Measurements from ENCODE around the gene CORO6.

CORO6 gene

DNA sequence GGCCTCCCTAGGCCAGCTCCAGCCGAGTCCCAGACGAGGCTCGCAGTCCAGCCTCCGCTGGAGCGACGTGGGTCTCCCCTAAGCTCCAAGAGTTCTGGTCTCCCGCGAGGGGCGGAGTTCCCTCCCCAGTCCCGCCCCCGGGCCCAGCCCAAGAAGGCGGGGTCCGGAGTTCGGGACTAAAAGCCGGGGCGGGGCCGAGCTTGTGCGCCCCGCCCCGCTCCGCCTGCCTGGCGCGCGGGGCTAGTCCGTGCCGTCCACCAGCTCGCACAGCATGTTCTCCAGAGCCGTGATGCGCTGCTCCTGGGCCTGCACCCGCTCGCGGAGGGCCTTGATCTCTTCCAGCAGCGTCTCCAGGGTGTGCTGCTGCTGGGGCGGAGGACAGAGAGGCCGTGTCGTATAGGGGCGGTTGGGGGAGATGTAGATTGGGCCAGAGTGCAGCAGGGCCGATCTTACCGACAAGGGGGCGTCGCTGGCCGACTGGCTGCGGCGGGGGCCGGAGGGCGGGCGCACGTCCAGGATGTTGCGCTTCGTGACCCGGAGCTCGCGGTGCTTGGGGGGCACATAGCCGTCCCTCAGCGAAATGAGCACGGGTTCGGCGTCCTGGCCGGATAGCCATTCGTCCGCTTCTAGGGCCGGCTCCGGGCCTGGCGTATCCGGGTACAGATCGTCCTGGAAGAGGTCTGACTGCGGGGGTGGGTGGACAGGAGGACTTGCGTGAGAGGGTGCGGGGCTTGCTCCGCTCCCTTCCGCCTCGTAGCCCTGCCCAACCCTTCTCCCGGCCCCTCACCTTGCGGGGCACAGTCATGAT, 7.0 kb downstream of the CORO6 start:
- H3K9me3 ChIP-seq (ENCODE audit: severe bottlenecking), result no peaks in the 10 kb centered on the region
- peak; percentile 72 for DNase-seq (ENCODE audit: low spot score)
- no peak overlapping the region for H3K27ac ChIP-seq (ENCODE audit: poor library complexity, severe bottlenecking)
- TF ChIP-seq, protein P1, sequence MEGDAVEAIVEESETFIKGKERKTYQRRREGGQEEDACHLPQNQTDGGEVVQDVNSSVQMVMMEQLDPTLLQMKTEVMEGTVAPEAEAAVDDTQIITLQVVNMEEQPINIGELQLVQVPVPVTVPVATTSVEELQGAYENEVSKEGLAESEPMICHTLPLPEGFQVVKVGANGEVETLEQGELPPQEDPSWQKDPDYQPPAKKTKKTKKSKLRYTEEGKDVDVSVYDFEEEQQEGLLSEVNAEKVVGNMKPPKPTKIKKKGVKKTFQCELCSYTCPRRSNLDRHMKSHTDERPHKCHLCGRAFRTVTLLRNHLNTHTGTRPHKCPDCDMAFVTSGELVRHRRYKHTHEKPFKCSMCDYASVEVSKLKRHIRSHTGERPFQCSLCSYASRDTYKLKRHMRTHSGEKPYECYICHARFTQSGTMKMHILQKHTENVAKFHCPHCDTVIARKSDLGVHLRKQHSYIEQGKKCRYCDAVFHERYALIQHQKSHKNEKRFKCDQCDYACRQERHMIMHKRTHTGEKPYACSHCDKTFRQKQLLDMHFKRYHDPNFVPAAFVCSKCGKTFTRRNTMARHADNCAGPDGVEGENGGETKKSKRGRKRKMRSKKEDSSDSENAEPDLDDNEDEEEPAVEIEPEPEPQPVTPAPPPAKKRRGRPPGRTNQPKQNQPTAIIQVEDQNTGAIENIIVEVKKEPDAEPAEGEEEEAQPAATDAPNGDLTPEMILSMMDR (IDR thresholded peaks at IDR 0.05; ENCODE audit: poor library complexity, severe bottlenecking), result no peak
- peak overlapping the region; percentile 16 for H3K4me3 ChIP-seq (ENCODE audit: severe bottlenecking)
- no peaks in the 10 kb centered on the region for H3K36me3 ChIP-seq (ENCODE audit: low read depth)
- peaks cover 11% of the 10 kb centered on the region for H3K4me1 ChIP-seq (ENCODE audit: insufficient read depth, poor library complexity, severe bottlenecking)
- peaks cover 6% of the 10 kb centered on the region for H3K27me3 ChIP-seq (ENCODE audit: insufficient read depth, poor library complexity, severe bottlenecking)
- ATAC-seq (ENCODE audit: low read depth), result peak; percentile 83

DNA sequence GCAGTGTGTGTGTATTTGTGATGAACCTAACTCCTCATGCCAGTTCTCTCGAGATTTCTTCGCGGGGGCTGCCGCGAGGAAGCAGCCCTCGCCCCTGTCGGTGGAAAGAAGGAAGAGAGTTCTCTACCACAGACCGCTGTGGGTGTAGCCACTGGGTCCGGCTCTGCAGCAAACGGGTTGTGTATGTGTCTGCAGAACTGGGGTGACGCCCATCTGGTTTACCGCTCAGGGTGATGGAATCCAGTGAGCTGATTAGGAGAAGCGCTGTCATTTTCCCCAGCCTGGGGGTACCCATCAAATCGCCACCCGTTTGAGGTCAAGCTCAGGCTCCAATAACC, 7.7 kb downstream of the CORO6 start:
- no peaks in the 10 kb centered on the region for H3K36me3 ChIP-seq (ENCODE audit: low read depth)
- DNase-seq (ENCODE audit: low spot score) (no peak), ATAC-seq (ENCODE audit: low read depth) (no peak)
- no peaks in the 10 kb centered on the region for H3K9me3 ChIP-seq (ENCODE audit: severe bottlenecking)
- TF ChIP-seq, protein P1 (IDR thresholded peaks at IDR 0.05; ENCODE audit: poor library complexity, severe bottlenecking), result no peak
- H3K27ac ChIP-seq (ENCODE audit: poor library complexity, severe bottlenecking), result no peak overlapping the region
- H3K4me1 ChIP-seq (ENCODE audit: insufficient read depth, poor library complexity, severe bottlenecking), result peaks cover 4% of the 10 kb centered on the region
- peaks cover 6% of the 10 kb centered on the region for H3K27me3 ChIP-seq (ENCODE audit: insufficient read depth, poor library complexity, severe bottlenecking)
- no peak overlapping the region for H3K4me3 ChIP-seq (ENCODE audit: severe bottlenecking)

DNA sequence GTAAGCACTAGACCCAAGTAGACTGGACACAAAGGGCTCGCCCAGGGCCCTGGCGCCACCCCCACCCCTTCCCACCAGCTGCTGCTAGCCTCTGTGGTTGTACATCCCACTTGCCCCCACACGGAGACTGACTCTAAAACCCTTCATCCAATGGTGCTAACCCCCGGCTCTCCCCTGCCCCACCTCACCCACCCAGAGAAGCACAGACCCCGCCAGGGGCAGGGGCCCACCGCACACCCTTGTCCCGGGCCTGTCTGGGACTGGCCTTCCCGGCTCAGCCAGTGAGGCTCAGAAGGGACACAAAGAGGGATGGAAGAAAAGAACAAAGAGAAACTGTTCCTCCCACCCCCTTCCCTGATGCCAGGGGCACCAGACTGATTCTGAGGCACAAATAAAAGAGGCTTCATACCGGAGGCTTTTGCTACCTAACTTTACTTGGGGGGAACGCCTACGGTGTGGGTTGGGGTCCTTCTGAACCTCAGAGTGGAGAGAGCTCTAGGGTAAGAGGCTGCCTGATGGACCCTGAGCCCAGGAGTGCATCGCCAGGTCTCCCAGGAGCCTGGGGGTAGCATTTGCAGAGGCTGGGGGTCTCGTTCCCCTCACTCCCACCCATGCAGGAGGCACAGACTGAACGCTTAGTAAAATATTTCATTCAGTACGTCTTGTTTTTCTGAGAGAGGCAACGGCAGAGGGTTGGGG, 8.2 kb downstream of the CORO6 start:
- ATAC-seq (ENCODE audit: low read depth), result no peak
- Histone ChIP-seq H3K4me1 (ENCODE audit: insufficient read depth, poor library complexity, severe bottlenecking) (no peaks in the 10 kb centered on the region), H3K9me3 (ENCODE audit: severe bottlenecking) (no peaks in the 10 kb centered on the region), H3K27me3 (ENCODE audit: insufficient read depth, poor library complexity, severe bottlenecking) (peaks cover 6% of the 10 kb centered on the region), H3K4me3 (ENCODE audit: severe bottlenecking) (no peak overlapping the region), H3K36me3 (ENCODE audit: low read depth) (no peaks in the 10 kb centered on the region), H3K27ac (ENCODE audit: poor library complexity, severe bottlenecking) (no peak overlapping the region)
- DNase-seq (ENCODE audit: low spot score), result no peak
- TF ChIP-seq, protein P1 (IDR thresholded peaks at IDR 0.05; ENCODE audit: poor library complexity, severe bottlenecking), result no peak

DNA sequence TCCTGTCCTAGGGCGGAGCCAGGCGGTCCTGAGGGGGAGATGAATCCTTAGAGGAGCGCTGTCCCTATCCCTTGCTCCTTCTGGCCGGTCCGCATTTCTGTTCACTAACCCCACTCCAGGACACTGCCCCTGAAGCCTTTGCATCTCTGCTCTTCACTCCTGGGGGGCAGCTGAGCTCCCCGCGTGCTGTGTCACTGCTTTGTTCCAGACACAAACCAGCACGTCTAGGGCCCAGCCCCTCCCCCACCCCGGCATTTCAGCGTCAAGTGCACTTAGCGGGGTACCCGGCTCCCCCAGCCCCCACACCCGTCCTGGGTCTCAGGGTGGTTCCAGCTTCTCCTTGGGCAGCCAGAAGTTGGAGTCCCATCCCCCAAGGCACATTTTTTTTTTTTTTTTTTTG, 8.9 kb downstream of the CORO6 start:
- DNase-seq (ENCODE audit: low spot score), result no peak
- Histone ChIP-seq H3K9me3 (ENCODE audit: severe bottlenecking) (no peaks in the 10 kb centered on the region), H3K4me1 (ENCODE audit: insufficient read depth, poor library complexity, severe bottlenecking) (no peaks in the 10 kb centered on the region), H3K27ac (ENCODE audit: poor library complexity, severe bottlenecking) (no peak overlapping the region), H3K4me3 (ENCODE audit: severe bottlenecking) (no peak overlapping the region), H3K36me3 (ENCODE audit: low read depth) (no peaks in the 10 kb centered on the region), H3K27me3 (ENCODE audit: insufficient read depth, poor library complexity, severe bottlenecking) (peaks cover 6% of the 10 kb centered on the region)
- TF ChIP-seq, protein P1 (IDR thresholded peaks at IDR 0.05; ENCODE audit: poor library complexity, severe bottlenecking), result no peak
- ATAC-seq (ENCODE audit: low read depth), result no peak
